Measurements from ENCODE around the gene EDC4. TPM values are rescaled to one million over a fixed set of nuclear protein-coding genes. Genes with fewer than 3 reads are reported as not detected.
"Not testable (repeated sequence)": the region's sequence is repeated elsewhere in the genome, so short reads cannot be mapped to it uniquely, and the experiment has no call there.

Gene EDC4
- total and polyA plus RNA-seq, 2 experiments from 2014 or later, result 46.3 to 59.0 TPM

DNA sequence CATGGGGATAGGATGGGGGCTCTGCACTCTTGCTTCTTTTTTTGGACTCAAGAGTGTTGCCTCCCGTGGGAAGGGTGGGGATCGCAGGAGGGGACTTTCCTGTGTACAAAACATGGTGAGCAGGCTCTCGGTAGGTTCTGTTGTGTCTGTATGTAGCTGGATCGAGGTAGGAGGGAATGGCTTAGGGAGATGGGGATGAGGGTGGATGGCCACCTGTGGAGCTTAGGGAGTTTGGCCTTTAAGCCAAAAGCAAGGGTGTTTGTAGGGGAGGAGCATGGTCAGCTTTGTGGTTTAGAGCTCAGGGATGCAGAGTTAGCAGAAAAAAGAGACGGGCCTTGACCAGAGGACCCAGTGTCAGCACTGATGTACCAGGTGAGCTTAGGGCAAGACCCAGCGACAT is 11.0 kb upstream of the EDC4 start:
- Histone ChIP-seq H3K4me1 (ENCODE audit: insufficient read depth) (peaks cover 14% of the 10 kb centered on the region), H3K4me2 (no peak overlapping the region), H3K27ac (no peak overlapping the region), H3K4me3 (no peak overlapping the region), H3K36me3 (replicated peaks; ENCODE audit: insufficient read depth, low read depth) (no peaks in the 10 kb centered on the region), H3K9me3 (ENCODE audit: low read depth) (no peaks in the 10 kb centered on the region), H3K9me2 (replicated peaks; ENCODE audit: insufficient read depth) (no peaks in the 10 kb centered on the region), H3K79me2 (peaks cover 90% of the 10 kb centered on the region), H3K27me3 (no peaks in the 10 kb centered on the region), H4K20me1 (ENCODE audit: insufficient read depth, poor library complexity, severe bottlenecking) (peaks cover 62% of the 10 kb centered on the region), H2AFZ (no peak overlapping the region)
- no peak for TF ChIP-seq EZH2 (IDR thresholded peaks at IDR 0.05; ENCODE audit: borderline replicate concordance)
- no peak for DNase-seq (ENCODE audit: low spot score)
- WGBS (ENCODE audit: low lambda C conversion rate, missing lambda C conversion rate), result 98% methylated on average over 6 of the region's 6 CpGs

DNA sequence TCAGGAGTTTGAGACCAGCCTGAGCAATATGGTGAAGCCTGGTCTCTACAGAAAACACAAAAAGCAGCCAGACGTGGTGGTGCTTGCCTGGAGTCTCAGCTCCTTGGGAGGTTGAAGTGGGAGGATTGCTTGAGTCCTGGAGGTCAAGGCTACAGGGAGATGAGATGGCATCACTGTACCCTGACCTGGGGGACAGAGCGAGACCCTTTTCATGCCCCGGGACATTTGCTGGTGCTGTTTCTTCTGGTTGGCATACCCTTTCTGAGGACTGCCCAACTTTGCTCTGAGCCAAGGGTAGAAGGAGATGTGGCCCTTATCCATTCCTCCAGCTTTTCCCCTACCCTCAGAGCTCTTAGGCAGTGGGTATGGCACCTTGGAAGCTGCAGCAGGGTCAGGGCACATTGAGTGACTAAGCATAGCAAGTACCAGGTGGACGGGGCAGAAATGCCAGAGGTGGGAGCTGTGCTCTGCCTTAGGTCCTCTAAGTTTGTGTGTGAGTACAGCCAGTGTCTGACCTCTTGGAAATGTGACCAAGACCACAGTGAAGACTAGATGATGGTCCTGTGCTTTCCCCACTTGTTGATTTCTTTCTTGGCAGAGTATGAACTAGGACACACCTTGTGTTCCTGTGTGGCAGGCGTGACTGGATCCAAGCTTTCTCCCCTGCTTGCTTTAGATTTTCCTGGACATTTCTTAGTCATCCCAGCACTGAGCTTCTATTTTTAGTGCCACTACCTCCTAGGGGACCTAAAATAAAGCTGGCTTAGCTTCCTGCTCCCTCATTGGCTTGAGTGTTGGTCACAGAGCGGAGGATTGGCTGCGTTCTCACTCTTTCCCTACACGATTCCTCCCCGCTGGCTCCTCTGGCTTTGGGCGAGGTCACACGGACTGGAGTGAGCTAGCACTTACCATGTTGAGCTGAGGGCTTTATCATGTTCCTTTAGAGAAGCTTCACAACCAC is 9.9 kb upstream of the EDC4 start:
- DNase-seq (ENCODE audit: low spot score), result no peak
- no peaks in the 10 kb centered on the region for H3K27me3 ChIP-seq
- no peaks in the 10 kb centered on the region for H3K36me3 ChIP-seq (replicated peaks; ENCODE audit: insufficient read depth, low read depth)
- no peaks in the 10 kb centered on the region for H3K9me2 ChIP-seq (replicated peaks; ENCODE audit: insufficient read depth)
- H3K4me2 ChIP-seq, result no peak overlapping the region
- H3K9me3 ChIP-seq (ENCODE audit: low read depth), result no peaks in the 10 kb centered on the region
- peaks cover 59% of the 10 kb centered on the region for H4K20me1 ChIP-seq (ENCODE audit: insufficient read depth, poor library complexity, severe bottlenecking)
- H2AFZ ChIP-seq, result no peak overlapping the region
- H3K27ac ChIP-seq, result no peak overlapping the region
- no peak overlapping the region for H3K4me3 ChIP-seq
- H3K79me2 ChIP-seq, result peaks cover 90% of the 10 kb centered on the region
- WGBS (ENCODE audit: low lambda C conversion rate, missing lambda C conversion rate), result 92% methylated on average over 11 of the region's 11 CpGs
- peaks cover 6% of the 10 kb centered on the region for H3K4me1 ChIP-seq (ENCODE audit: insufficient read depth)
- TF ChIP-seq, protein P1, sequence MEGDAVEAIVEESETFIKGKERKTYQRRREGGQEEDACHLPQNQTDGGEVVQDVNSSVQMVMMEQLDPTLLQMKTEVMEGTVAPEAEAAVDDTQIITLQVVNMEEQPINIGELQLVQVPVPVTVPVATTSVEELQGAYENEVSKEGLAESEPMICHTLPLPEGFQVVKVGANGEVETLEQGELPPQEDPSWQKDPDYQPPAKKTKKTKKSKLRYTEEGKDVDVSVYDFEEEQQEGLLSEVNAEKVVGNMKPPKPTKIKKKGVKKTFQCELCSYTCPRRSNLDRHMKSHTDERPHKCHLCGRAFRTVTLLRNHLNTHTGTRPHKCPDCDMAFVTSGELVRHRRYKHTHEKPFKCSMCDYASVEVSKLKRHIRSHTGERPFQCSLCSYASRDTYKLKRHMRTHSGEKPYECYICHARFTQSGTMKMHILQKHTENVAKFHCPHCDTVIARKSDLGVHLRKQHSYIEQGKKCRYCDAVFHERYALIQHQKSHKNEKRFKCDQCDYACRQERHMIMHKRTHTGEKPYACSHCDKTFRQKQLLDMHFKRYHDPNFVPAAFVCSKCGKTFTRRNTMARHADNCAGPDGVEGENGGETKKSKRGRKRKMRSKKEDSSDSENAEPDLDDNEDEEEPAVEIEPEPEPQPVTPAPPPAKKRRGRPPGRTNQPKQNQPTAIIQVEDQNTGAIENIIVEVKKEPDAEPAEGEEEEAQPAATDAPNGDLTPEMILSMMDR (IDR thresholded peaks at IDR 0.05; ENCODE audit: poor library complexity), result no peak
- no peak for TF ChIP-seq EZH2phosphoT487 (IDR thresholded peaks at IDR 0.05; ENCODE audit: low read depth, severe bottlenecking, unreplicated experiment)

DNA sequence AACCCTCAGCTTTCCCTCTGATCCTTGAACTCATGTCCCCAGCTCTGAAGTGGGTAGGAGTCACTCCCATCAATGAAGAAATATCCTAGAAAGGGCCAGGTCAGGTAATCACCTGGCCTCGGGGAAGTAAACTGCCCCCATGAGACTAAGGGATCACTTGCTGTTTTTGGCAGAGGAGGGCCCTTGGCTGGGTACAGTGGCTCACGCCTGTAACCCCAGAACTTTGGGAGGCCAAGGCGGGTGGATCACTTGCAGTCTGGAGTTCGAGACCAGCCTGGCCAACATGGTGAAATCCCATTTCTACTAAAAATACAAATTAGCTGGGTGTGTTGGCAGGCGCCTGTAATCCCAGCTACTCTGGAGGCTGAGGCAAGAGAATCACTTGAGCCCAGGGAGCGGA is 8.8 kb upstream of the EDC4 start:
- not testable (repeated sequence) for H3K36me3 ChIP-seq (replicated peaks; ENCODE audit: insufficient read depth, low read depth); H3K4me3 ChIP-seq; H3K9me2 ChIP-seq (replicated peaks; ENCODE audit: insufficient read depth); H3K27ac ChIP-seq; H3K27me3 ChIP-seq; DNase-seq (ENCODE audit: low spot score); H3K4me1 ChIP-seq (ENCODE audit: insufficient read depth); H3K9me3 ChIP-seq (ENCODE audit: low read depth); H3K4me2 ChIP-seq; H2AFZ ChIP-seq
- 99% methylated on average over 6 of the region's 6 CpGs for WGBS (ENCODE audit: low lambda C conversion rate, missing lambda C conversion rate)
- peaks cover 85% of the 10 kb centered on the region for H3K79me2 ChIP-seq
- H4K20me1 ChIP-seq (ENCODE audit: insufficient read depth, poor library complexity, severe bottlenecking), result peaks cover 49% of the 10 kb centered on the region

DNA sequence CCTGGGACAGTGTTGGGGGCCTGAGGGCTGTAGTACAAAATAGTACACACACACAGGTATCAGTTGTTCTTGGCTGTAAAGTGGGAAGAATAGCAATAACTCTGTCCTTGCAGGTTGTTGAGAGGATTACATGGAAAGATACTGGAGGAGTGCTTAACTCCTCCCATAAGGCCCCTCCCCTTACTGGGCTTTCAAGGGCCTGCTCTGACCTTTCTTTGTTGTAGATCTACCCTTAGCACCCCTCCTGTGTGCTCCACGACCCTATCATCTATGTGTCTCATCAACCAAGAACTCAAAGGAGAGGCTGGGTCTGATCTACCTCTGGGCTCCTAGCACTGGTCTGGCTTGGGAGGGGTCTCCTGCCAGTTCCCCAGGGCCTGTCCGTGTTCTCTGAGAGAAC is 8.3 kb upstream of the EDC4 start:
- Histone ChIP-seq H3K4me2 (no peak overlapping the region), H4K20me1 (ENCODE audit: insufficient read depth, poor library complexity, severe bottlenecking) (peaks cover 44% of the 10 kb centered on the region), H3K9me3 (ENCODE audit: low read depth) (no peaks in the 10 kb centered on the region), H3K27ac (no peak overlapping the region), H3K36me3 (replicated peaks; ENCODE audit: insufficient read depth, low read depth) (no peaks in the 10 kb centered on the region), H3K4me3 (no peak overlapping the region), H3K9me2 (replicated peaks; ENCODE audit: insufficient read depth) (no peaks in the 10 kb centered on the region), H3K79me2 (peaks cover 79% of the 10 kb centered on the region), H3K4me1 (ENCODE audit: insufficient read depth) (peaks cover 3% of the 10 kb centered on the region), H2AFZ (no peak overlapping the region), H3K27me3 (no peaks in the 10 kb centered on the region)
- TF ChIP-seq EZH2 (IDR thresholded peaks at IDR 0.05; ENCODE audit: borderline replicate concordance) (no peak), EZH2phosphoT487 (IDR thresholded peaks at IDR 0.05; ENCODE audit: low read depth, severe bottlenecking, unreplicated experiment) (no peak)
- TF ChIP-seq, protein P1 (IDR thresholded peaks at IDR 0.05; ENCODE audit: poor library complexity), result no peak
- no peak for DNase-seq (ENCODE audit: low spot score)
- WGBS (ENCODE audit: low lambda C conversion rate, missing lambda C conversion rate), result 91% methylated on average over 2 of the region's 2 CpGs

Data from hepatocyte (in vitro differentiated cells).